Activated naive CD4-positive, alpha-beta T cell treated with anti-CD3 and anti-CD28 coated beads, Interleukin-2, amount 10 ng/mL, durations not matched to agents 7 days and 5 days (primary cell): ENCODE measurements around the gene SAA4.
"Not testable (repeated sequence)": the region's sequence is repeated elsewhere in the genome, so short reads cannot be mapped to it uniquely, and the experiment has no call there.

Source experiments
- CTCF ChIA-PET: fragments of 350-600 bp; sonication (Branson Sonifier 250); formaldehyde crosslinking; loops from one replicate; lab custom pipeline; 2021; ENCODE audit warnings: antibody characterized with exemption; lab: Charles Lee
- DNase-seq: peaks from one replicate; pipeline ENCODE4 v3.0.0-alpha.2; 2020
- H3K27ac Mint-ChIP-seq: one replicate; pipeline ENCODE4 v1.8.0; 2021; ENCODE audit warnings: mild to moderate bottlenecking, moderate library complexity, mixed read lengths
- H3K27me3 Mint-ChIP-seq: one replicate; pipeline ENCODE4 v1.8.0; 2021; ENCODE audit warnings: mild to moderate bottlenecking, mixed read lengths
- H3K36me3 Mint-ChIP-seq: one replicate; pipeline ENCODE4 v1.8.0; 2021; ENCODE audit warnings: mixed read lengths
- H3K4me1 Mint-ChIP-seq: one replicate; pipeline ENCODE4 v1.8.0; 2021; ENCODE audit warnings: mixed read lengths
- H3K4me3 Mint-ChIP-seq: one replicate; pipeline ENCODE4 v1.8.0; 2021; ENCODE audit warnings: mild to moderate bottlenecking, moderate library complexity, mixed read lengths
- H3K9me3 Mint-ChIP-seq: one replicate; pipeline ENCODE4 v1.8.0; 2021; ENCODE audit warnings: mixed read lengths

Gene SAA4

GRCh38 chr11:18262681-18263350 lies 26.2 kb upstream of the SAA4 start:
- CTCF ChIA-PET, H3K4me3 Mint-ChIP-seq, H3K36me3 Mint-ChIP-seq, H3K9me3 Mint-ChIP-seq, DNase-seq, H3K27ac Mint-ChIP-seq: not testable (repeated sequence)
- peaks cover 21% of the 10 kb centered on the region for H3K27me3 Mint-ChIP-seq
- H3K4me1 Mint-ChIP-seq: peaks cover 14% of the 10 kb centered on the region

GRCh38 chr11:18261721-18262120 lies 25.1 kb upstream of the SAA4 start:
- Mint-ChIP-seq H3K27me3 (peaks cover 20% of the 10 kb centered on the region), H3K9me3 (no peaks in the 10 kb centered on the region), H3K4me1 (peaks cover 10% of the 10 kb centered on the region), H3K36me3 (no peaks in the 10 kb centered on the region), H3K27ac (no peak overlapping the region), H3K4me3 (no peak overlapping the region)
- DNase-seq: no peak
- CTCF ChIA-PET: no interaction called here

GRCh38 chr11:18259259-18259658 lies 22.7 kb upstream of the SAA4 start:
- CTCF ChIA-PET: interaction anchor here (2.8 kb wide), 1 partner anchor 15 kb away, joined by 10 read pairs; no protein-coding TSS in a partner anchor
- Mint-ChIP-seq H3K27me3 (peaks cover 18% of the 10 kb centered on the region), H3K36me3 (no peaks in the 10 kb centered on the region), H3K27ac (no peak overlapping the region), H3K4me1 (peaks cover 5% of the 10 kb centered on the region), H3K4me3 (no peak overlapping the region), H3K9me3 (no peaks in the 10 kb centered on the region)
- DNase-seq: no peak

- CTCF ChIA-PET: interaction anchor here (1.4 kb wide), 1 partner anchor 11 kb away, joined by 4 read pairs; no protein-coding TSS in a partner anchor
- no peak for DNase-seq
- no peak overlapping the region for H3K4me3 Mint-ChIP-seq
These were observed 18.3 kb upstream of the SAA4 start for GRCh38 chr11:18254781-18255361.

GRCh38 chr11:18253778-18254338 lies 17.3 kb upstream of the SAA4 start:
- Mint-ChIP-seq H3K4me3 (no peak overlapping the region), H3K27me3 (peaks cover 37% of the 10 kb centered on the region), H3K9me3 (no peaks in the 10 kb centered on the region), H3K27ac (no peak overlapping the region), H3K4me1 (peaks cover 3% of the 10 kb centered on the region), H3K36me3 (no peaks in the 10 kb centered on the region)
- no peak for DNase-seq
- CTCF ChIA-PET: interaction anchor here (1.6 kb wide), 1 partner anchor 10 kb away, joined by 7 read pairs; no protein-coding TSS in a partner anchor

More at GRCh38 chr11:18254781-18255361, 18.3 kb upstream of the SAA4 start:
- Mint-ChIP-seq H3K36me3 (no peaks in the 10 kb centered on the region), H3K9me3 (no peaks in the 10 kb centered on the region), H3K4me1 (peaks cover 3% of the 10 kb centered on the region), H3K27ac (no peak overlapping the region), H3K27me3 (peaks cover 32% of the 10 kb centered on the region)

- no peaks in the 10 kb centered on the region for H3K36me3 Mint-ChIP-seq
- DNase-seq: no peak
- no peaks in the 10 kb centered on the region for H3K9me3 Mint-ChIP-seq
- H3K4me3 Mint-ChIP-seq: no peak overlapping the region
- H3K4me1 Mint-ChIP-seq: peaks cover 3% of the 10 kb centered on the region
- CTCF ChIA-PET: interaction anchor here (1.6 kb wide), 1 partner anchor 9 kb away, joined by 7 read pairs; no protein-coding TSS in a partner anchor
- peaks cover 41% of the 10 kb centered on the region for H3K27me3 Mint-ChIP-seq
- H3K27ac Mint-ChIP-seq: no peak overlapping the region
These were observed 16.6 kb upstream of the SAA4 start for GRCh38 chr11:18253233-18253632.

GRCh38 chr11:18248561-18248960 lies 12.0 kb upstream of the SAA4 start, which contains the start of gene SAA2:
SAA2 (minus strand) TSS chr11:18248668; CDS start chr11:18248011, 657 bp downstream.
- Mint-ChIP-seq H3K4me1 (peaks cover 32% of the 10 kb centered on the region), H3K27ac (no peak within 1 kb of the TSS), H3K36me3 (no peaks in the 10 kb centered on the region), H3K4me3 (no peak within 1 kb of the TSS), H3K9me3 (no peaks in the 10 kb centered on the region), H3K27me3 (peaks cover 19% of the 10 kb centered on the region)
- CTCF ChIA-PET: interaction anchor here (0.7 kb wide), 1 partner anchor 474 kb away, joined by 3 read pairs; no protein-coding TSS in a partner anchor
- DNase-seq: no peak

- H3K36me3 Mint-ChIP-seq, H3K4me3 Mint-ChIP-seq: not testable (repeated sequence)
- peak overlapping the region; percentile 83 for H3K27ac Mint-ChIP-seq
These were observed 10.6 kb upstream of the SAA4 start for GRCh38 chr11:18247191-18247581.

GRCh38 chr11:18246379-18247190 lies 10.0 kb upstream of the SAA4 start:
- not testable (repeated sequence) for H3K36me3 Mint-ChIP-seq, H3K9me3 Mint-ChIP-seq
- CTCF ChIA-PET: interaction anchor here (0.9 to 2.0 kb wide), 4 partner anchors 75 to 516 kb away, joined by 3 to 4 read pairs (median 4); partner anchors contain the start of genes GTF2H1 and HPS5
- H3K27ac Mint-ChIP-seq: peak overlapping the region; percentile 83
- peaks cover 22% of the 10 kb centered on the region for H3K27me3 Mint-ChIP-seq
- DNase-seq: peak; percentile 46
- H3K4me3 Mint-ChIP-seq: peak overlapping the region; percentile 48
- H3K4me1 Mint-ChIP-seq: peaks cover 32% of the 10 kb centered on the region

More at GRCh38 chr11:18247191-18247581, 10.6 kb upstream of the SAA4 start:
- CTCF ChIA-PET: interaction anchor here (2.0 kb wide), 1 partner anchor 74 kb away, joined by 4 read pairs; the partner anchor contains the start of genes GTF2H1 and HPS5
- H3K27me3 Mint-ChIP-seq: peaks cover 24% of the 10 kb centered on the region
- not testable (repeated sequence) for H3K9me3 Mint-ChIP-seq, DNase-seq
- H3K4me1 Mint-ChIP-seq: peaks cover 32% of the 10 kb centered on the region

- H3K4me3 Mint-ChIP-seq: no peak overlapping the region
- H3K27ac Mint-ChIP-seq: no peak overlapping the region
- H3K4me1 Mint-ChIP-seq: peaks cover 32% of the 10 kb centered on the region
- peaks cover 18% of the 10 kb centered on the region for H3K27me3 Mint-ChIP-seq
- no peaks in the 10 kb centered on the region for H3K36me3 Mint-ChIP-seq
- DNase-seq: no peak
- no peaks in the 10 kb centered on the region for H3K9me3 Mint-ChIP-seq
- CTCF ChIA-PET: interaction anchor here (0.6 to 3.0 kb wide), 8 partner anchors 14 to 517 kb away, joined by 3 to 15 read pairs (median 5); partner anchors contain the start of genes GTF2H1 and HPS5
These were observed 8.8 kb upstream of the SAA4 start for GRCh38 chr11:18245396-18245795.

- H3K36me3 Mint-ChIP-seq: no peaks in the 10 kb centered on the region
- peaks cover 32% of the 10 kb centered on the region for H3K4me1 Mint-ChIP-seq
- H3K4me3 Mint-ChIP-seq: no peak overlapping the region
- no peaks in the 10 kb centered on the region for H3K9me3 Mint-ChIP-seq
- CTCF ChIA-PET: interaction anchor here (0.6 to 3.0 kb wide), 53 partner anchors 9 to 531 kb away, joined by 3 to 15 read pairs (median 4); partner anchors contain the start of genes LDHA, SAAL1, SPTY2D1 and TMEM86A
- peak overlapping the region; percentile 58 for H3K27ac Mint-ChIP-seq
- DNase-seq: peak; percentile 81
- H3K27me3 Mint-ChIP-seq: peaks cover 23% of the 10 kb centered on the region
These were observed 7.3 kb upstream of the SAA4 start for GRCh38 chr11:18243783-18244362.

- Mint-ChIP-seq H3K36me3 (no peaks in the 10 kb centered on the region), H3K4me1 (peaks cover 8% of the 10 kb centered on the region), H3K4me3 (no peak overlapping the region), H3K9me3 (no peaks in the 10 kb centered on the region), H3K27ac (no peak overlapping the region), H3K27me3 (peaks cover 42% of the 10 kb centered on the region)
- DNase-seq: no peak
- CTCF ChIA-PET: interaction anchor here (2.2 kb wide), 1 partner anchor 124 kb away, joined by 6 read pairs; no protein-coding TSS in a partner anchor
These were observed 3.1 kb upstream of the SAA4 start for GRCh38 chr11:18239655-18240054.
